KG1 (cell line): ENCODE results near the gene RARA.
"Not testable (repeated sequence)": the region's sequence is repeated elsewhere in the genome, so short reads cannot be mapped to it uniquely, and the experiment has no call there.

Experiments used
- DNase-seq: peaks from one replicate; lab custom pipeline; 2025; lab: John Stamatoyannopoulos, UW

Gene RARA

GRCh38 chr17:40298726-40299125 is 10.3 kb upstream of the RARA start:
- no peak for DNase-seq

GRCh38 chr17:40299159-40299757 is 9.7 kb upstream of the RARA start:
- not testable (repeated sequence) for DNase-seq

DNA sequence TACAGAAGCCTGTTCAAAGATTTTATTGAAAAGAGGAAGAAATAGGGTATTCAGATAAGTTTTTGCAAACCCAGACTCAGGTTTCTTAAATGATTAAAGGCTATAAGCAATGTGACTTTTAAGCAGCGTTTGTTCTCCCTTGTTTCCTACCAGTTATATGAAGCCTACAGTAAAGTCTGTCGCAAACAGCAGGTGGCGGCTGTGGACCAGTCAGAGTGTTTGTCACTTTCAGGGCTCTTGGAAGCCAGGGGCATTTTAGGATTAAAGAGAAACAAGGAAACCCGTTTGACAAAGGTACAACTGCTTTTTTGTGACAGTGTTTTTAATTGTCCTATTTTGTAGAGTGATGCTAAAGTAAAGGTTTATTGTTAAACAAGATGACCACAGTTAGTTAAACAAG is 7.7 kb upstream of the RARA start:
- no peak for DNase-seq

- peak; percentile 51 for DNase-seq
These were observed 5.8 kb upstream of the RARA start for GRCh38 chr17:40303009-40303657.

- no peak for DNase-seq
These were observed 5.0 kb upstream of the RARA start for GRCh38 chr17:40303708-40304551.

DNA sequence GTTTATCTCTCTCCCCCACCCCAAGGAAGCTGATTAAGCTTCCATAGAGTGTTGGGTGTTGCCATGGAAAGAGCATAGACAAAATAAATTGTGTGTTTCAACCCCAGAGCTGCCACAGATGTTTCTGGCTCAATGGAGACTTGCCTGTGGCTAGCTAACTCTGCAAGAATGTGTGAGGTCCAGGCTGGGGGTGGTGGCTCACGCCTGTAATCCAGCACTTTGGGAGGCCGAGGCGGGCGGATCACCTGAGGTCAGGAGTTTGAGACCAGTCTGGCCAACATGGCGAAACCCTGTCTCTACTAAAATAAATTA is 4.5 kb upstream of the RARA start:
- not testable (repeated sequence) for DNase-seq

- not testable (repeated sequence) for DNase-seq
These were observed 4.1 kb upstream of the RARA start for GRCh38 chr17:40304866-40305265.

GRCh38 chr17:40306395-40306794 is 2.6 kb upstream of the RARA start:
- no peak for DNase-seq

DNA sequence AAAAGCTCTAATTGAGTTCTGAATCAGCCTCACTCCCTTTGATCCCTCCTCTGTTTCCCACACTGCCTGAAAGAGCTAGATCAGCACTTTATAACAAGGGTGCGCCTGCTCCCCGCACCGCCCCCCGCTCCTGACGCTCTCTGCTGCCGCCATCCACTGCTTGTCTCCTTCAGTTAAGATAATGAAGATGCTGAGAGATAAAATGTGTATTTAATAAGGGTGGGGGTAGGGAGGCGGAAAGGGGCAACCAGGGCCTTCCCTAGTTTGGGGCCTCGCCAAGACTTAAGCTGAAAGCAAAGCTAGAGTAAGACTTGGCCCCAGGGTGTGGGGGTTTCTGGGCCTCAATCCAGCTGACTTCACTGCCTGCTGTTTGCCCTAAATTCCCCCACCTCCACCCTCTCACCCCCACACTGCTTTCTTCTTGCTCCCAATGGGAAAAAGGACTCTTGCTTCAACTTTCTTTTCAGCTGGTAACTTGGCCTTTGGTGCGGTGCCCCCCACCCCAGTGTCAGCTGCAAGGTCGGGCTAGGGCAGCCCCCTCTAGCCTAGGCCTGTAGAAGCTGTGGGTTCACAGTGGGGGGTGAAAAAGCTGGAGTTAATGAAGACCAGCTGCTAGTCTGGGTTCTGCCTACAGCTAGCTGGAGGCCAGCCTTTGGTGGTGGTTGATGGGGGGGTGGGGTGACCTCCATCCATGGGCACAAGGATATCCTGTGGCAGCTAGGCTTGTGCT is 1.8 kb upstream of the RARA start:
- DNase-seq: no peak

DNA sequence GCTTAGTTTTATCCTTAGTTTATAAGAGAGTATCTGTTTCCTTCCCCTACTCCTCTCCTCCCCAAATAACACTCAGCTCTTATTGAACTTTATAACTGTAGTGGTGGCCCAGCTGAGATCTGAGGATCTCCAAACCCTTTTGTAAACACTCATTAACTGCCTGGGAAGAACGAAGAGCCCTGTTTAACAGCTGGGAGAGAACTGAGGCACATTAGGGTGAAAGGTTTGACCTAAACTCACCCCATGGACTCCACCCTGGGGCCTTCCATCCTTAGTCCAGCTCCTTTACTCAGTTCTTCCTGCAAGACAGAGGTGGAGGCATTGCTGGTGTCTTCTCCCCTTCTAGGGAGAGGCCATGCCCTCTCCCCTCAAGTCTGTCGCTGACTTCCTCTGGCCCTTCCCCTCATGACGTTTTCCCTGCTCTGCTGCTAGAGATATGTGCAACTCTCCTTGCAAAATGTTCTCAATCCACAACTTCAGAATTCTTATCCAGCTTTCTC is 1.2 kb upstream of the RARA start:
- DNase-seq: no peak

DNA sequence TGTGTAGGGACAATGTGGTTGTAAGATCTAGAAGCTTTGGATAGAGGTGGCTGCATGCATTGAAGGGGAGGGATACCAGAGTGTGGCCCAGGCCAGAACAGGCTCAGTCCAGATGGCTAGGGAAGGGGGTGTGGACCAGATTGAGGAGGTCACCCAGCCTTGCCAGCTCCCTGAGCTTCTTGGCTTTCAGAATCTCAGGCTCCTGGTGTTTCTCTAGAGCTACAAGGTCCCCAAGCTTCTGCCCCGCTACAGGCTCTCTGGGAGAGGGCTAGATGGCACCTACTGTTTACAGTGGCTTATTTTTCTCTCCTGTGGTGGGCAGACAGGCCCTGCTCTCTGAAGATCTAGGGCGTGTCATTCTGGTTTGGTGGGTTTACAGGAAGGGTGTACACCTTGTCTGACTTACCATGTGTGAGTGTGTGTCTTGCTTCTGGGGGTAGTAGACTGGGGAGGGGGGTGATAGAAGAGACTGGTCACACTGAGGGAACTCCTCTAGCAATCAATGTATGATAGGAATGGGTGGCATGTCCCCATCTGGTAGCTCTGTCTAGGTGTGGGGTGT is 1.1 kb downstream of the RARA start:
- DNase-seq: no peak

GRCh38 chr17:40310882-40311391 is 2.0 kb downstream of the RARA start:
- no peak for DNase-seq

DNA sequence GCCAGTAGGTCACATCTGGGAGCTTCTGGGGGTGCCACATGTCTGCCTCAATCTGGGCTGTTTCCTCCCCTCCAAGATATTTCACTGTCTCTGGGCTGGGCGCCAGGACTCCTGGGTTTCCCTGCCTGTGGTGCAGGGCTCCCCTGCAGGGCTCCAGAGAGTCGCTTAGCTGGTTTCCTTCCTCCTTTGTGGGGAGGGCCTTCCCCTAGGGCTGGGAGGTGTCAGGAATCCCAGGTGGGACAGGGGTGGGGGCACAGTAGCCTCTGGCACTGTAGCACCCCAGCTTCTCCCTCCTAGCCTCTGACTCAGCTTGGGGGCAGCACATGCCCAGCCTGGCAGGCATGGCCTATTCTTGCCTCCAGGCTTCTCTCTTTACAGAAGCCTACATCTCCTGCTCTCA is 2.6 kb downstream of the RARA start:
- DNase-seq: no peak

DNA sequence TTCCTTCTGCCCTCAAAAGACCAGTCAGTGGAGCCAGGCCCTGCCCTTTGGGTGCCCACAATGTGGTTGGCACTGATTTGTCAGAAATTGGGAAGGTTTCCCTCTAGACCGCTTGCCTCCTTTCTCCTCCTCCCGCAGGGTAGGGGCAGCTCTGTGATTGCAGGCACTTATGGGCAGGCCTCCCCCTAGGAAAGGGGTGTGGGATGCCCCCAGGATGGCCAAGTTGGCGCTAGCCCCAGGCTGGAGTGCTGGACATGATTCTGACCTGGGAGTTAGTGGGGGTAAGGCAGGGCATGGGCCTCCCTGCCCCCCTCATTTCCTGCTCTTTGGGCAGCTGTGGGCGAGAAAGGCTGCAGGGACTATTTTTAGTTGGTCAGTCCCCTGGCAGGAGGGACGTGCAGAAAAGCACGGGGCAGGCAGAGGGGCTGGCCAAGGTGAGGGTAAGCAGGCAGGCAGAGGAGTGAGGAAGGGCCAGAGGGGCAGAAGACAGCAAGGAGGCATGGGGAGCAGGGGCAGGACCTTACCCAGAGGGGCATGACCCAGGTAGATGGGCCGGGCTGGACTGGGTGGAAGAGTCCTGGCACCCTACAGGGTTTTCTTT is 3.3 kb downstream of the RARA start:
- DNase-seq: no peak

GRCh38 chr17:40312893-40313667 is 4.1 kb downstream of the RARA start:
- no peak for DNase-seq

- DNase-seq: no peak
These were observed 4.9 kb downstream of the RARA start for GRCh38 chr17:40313668-40314583.

DNA sequence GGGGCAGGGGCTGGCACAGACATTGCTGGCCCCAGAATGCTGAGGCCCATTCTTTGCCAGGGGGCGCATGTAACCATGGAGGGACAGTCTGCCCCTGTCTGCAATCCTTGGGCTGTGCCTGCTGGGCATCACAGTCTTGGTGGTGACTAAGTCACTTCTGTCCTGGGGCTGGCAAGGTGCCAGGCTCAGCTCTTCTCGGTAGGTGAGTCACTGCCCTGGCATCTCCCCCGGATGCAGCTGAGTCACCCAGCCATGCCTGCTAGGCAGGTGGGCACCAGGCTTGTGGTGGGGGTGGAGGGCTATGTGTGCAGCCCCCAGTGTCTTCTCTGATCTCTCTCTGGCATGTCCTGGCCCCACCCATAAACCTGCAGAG is 5.6 kb downstream of the RARA start:
- peak; percentile 26 for DNase-seq

GRCh38 chr17:40315206-40315605 is 6.2 kb downstream of the RARA start:
- no peak for DNase-seq

DNA sequence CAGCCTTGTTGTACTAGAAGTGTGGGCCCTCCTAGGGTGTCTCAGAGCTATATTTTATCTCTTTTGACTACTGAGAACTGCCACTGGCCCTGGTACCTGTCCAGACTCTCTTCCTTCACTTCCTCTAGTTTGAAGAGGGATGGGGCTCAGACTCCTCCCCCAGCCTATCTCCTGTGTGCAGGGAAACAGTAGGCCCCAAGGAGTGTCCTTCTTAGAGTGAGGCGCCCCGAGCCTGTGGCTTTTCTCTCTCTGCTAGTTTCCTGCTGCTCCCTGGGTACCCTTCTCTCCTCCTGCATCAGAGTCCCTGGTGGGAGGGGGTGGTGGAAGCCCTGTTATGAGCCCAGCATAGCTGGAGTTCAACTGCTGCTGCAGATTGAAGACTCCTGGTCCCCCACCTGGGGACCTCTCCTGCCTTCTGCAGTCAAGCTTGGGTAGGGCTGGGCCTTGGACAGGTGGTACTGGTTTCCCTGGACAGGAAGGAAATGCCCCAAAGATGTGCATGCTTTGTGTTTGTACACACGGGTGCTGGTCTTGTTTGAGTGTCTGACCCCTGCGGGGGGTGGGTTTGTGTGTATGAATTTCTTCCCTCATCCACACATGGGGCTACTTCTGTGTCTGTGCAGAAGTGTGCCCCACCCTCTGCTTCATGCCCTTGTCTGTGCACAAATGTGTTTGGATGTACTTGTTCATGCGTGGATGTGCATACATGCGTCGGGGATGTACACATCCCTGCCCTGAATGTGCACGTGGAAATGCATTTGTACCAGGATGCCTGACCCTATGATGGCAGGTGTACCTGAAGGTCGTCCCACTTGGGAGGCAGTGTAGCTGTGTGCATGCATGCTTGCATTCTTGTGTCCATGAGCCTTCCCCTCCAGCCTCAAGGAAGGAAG is 6.9 kb downstream of the RARA start:
- DNase-seq: no peak
